GM23248 (cell line): ENCODE results near the gene GPATCH8.

Source experiments
- EZH2 ChIP-seq: fragments of 200-600 bp; sonication (generic); IDR thresholded peaks from 2 replicates; pipeline ENCODE4 v1.6.1; 2018; ENCODE audit warnings: antibody characterized with exemption, mild to moderate bottlenecking; ENCODE audit not compliant: insufficient read depth, poor library complexity, severe bottlenecking
- EZH2phosphoT487 ChIP-seq: fragments of 200-600 bp; sonication (generic); IDR thresholded peaks from 2 replicates; pipeline ENCODE4 v1.6.1; 2018; ENCODE audit warnings: antibody characterized with exemption, moderate library complexity, mild to moderate bottlenecking, low read depth; ENCODE audit not compliant: insufficient read depth

DNA sequence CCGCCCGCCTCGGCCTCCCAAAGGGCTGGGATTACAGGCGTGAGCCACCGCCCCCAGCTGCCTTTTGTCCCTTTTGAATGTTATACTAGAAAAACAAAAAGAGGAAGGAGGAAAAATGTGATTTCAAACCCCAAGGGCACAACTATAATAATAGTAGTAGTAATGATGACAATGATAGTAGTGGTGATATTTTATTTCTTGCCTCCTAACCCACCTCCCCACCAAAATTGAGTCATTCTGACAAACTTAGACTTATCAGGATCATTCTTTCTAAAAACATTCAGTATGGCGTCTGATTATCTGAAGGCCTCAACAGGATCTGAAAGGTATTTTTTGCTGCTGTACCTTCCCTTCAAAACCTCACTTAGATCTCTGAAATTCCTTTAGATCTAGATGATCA is 13.6 kb downstream of the GPATCH8 start:
- TF ChIP-seq EZH2 (no peak), EZH2phosphoT487 (no peak)
